Glomerular visceral epithelial cell (primary cell): ENCODE measurements around the gene YIPF7.

ENCODE experiments used
- DNase-seq: peaks from one replicate; pipeline ENCODE4 v3.0.0-alpha.2; 2016; ENCODE audit errors: extremely low spot score

Gene YIPF7

DNA sequence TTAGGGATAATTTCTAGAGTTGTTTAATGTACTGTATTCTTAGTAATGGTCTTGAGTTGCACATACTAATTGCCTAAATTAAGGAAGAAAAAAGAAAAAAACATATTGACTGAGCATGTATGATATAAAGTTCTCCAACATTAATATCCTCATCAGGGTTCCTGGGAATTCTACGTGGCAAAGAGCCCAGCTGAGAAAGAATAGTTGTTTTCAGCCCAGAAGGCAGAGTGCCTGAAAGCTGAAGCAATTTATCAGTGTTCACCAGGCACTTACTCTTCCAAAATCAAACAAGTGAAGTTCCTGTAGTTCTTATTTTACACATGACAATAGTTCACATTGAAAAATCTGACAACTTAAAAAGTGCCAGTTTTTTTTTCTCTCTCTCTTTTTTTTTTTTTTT is 27.7 kb downstream of the YIPF7 start:
- DNase-seq = no peak

GRCh38 chr4:44616621-44617020 is 34.8 kb downstream of the YIPF7 start:
- no peak for DNase-seq

- DNase-seq = no peak
These were observed 68.0 kb downstream of the YIPF7 start for GRCh38 chr4:44583393-44583792.

DNA sequence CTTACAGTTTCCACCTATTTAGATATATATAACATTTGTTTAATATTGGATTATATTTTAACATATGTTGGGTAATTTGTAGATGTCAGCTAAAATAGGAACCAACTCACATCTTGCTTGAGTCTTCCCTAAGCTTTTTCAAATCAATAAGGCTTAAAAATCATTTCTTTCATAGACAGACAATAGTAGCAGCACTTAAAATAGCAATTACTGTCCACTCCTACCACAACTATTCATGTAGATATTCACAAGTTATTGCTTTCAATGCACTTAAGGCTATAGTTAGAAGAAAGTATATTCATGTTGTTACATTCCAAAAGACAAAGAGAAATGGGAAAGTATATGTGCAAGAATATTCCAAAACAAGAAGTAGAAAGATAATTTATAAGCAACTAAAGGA is 71.2 kb downstream of the YIPF7 start:
- DNase-seq = no peak

GRCh38 chr4:44578954-44579353 is 72.5 kb downstream of the YIPF7 start:
- DNase-seq = no peak
